8988T (cell line): ENCODE data around the gene SLC2A6.
A peak's percentile ranks its signal among the peaks of the same experiment; 100 is the strongest.

Source experiments
- DNase-seq: peaks from one replicate; pipeline ENCODE4 v3.0.0; 2011

SLC2A6 gene

GRCh38 chr9:133495327-133496293, 16.7 kb upstream of the SLC2A6 start:
- no peak for DNase-seq

GRCh38 chr9:133494636-133495326, 15.9 kb upstream of the SLC2A6 start:
- DNase-seq = no peak

GRCh38 chr9:133493845-133494540, 15.1 kb upstream of the SLC2A6 start:
- DNase-seq = no peak

GRCh38 chr9:133493428-133493827, 14.5 kb upstream of the SLC2A6 start:
- DNase-seq = no peak

- DNase-seq = no peak
Observed at GRCh38 chr9:133492061-133493021, 13.4 kb upstream of the SLC2A6 start.

GRCh38 chr9:133491656-133491925, 12.7 kb upstream of the SLC2A6 start:
- no peak for DNase-seq

- DNase-seq = no peak
Observed at GRCh38 chr9:133490865-133491655, 12.2 kb upstream of the SLC2A6 start.

- DNase-seq = no peak
Observed at GRCh38 chr9:133490201-133490681, 11.3 kb upstream of the SLC2A6 start.

- no peak for DNase-seq
Observed at GRCh38 chr9:133489253-133490190, 10.6 kb upstream of the SLC2A6 start.

GRCh38 chr9:133488686-133489252, 9.9 kb upstream of the SLC2A6 start:
- DNase-seq = no peak

- DNase-seq = no peak
Observed at GRCh38 chr9:133487331-133487725, 8.4 kb upstream of the SLC2A6 start.

GRCh38 chr9:133485531-133486260, 6.8 kb upstream of the SLC2A6 start:
- peak; percentile 84 for DNase-seq

- DNase-seq = no peak
Observed at GRCh38 chr9:133484671-133485437, 6.0 kb upstream of the SLC2A6 start.

- DNase-seq = no peak
Observed at GRCh38 chr9:133483611-133484010, 4.7 kb upstream of the SLC2A6 start.

GRCh38 chr9:133477992-133478850, 678 bp downstream of the SLC2A6 start:
- no peak for DNase-seq

- no peak for DNase-seq
Observed at GRCh38 chr9:133477461-133477860, 1.4 kb downstream of the SLC2A6 start.

GRCh38 chr9:133476941-133477340, 2.0 kb downstream of the SLC2A6 start:
- DNase-seq = no peak
